ENCODE results near the gene RNF115.
"Not testable (repeated sequence)": the region's sequence is repeated elsewhere in the genome, so short reads cannot be mapped to it uniquely, and the experiment has no call there.

RNF115 gene

GRCh38 chr1:145777357-145778145, 46.3 kb downstream of the RNF115 start:
- DNase-seq (ENCODE audit: low read depth in 2 of 2): no peak

- no peak for DNase-seq (ENCODE audit: low read depth in 2 of 2)
Measured at GRCh38 chr1:145773423-145773822, 50.5 kb downstream of the RNF115 start.

GRCh38 chr1:145771056-145771455, 52.8 kb downstream of the RNF115 start:
- no peak for DNase-seq (ENCODE audit: low read depth in 2 of 2)

- DNase-seq (ENCODE audit: low read depth in 2 of 2): not testable (repeated sequence)
Measured at GRCh38 chr1:145768004-145768403, 55.9 kb downstream of the RNF115 start.

- not testable (repeated sequence) for DNase-seq (ENCODE audit: low read depth in 2 of 2)
Measured at GRCh38 chr1:145766926-145767325, 57.0 kb downstream of the RNF115 start.

GRCh38 chr1:145765585-145766360, 58.1 kb downstream of the RNF115 start:
- not testable (repeated sequence) for DNase-seq (ENCODE audit: low read depth in 2 of 2)

- not testable (repeated sequence) for DNase-seq (ENCODE audit: low read depth in 2 of 2)
Measured at GRCh38 chr1:145765127-145765526, 58.8 kb downstream of the RNF115 start.

GRCh38 chr1:145764231-145764940, 59.5 kb downstream of the RNF115 start:
- not testable (repeated sequence) for DNase-seq (ENCODE audit: low read depth in 2 of 2)

GRCh38 chr1:145762001-145762400, 61.9 kb downstream of the RNF115 start:
- not testable (repeated sequence) for DNase-seq (ENCODE audit: low read depth in 2 of 2)

- DNase-seq (ENCODE audit: low read depth in 2 of 2): not testable (repeated sequence)
Measured at GRCh38 chr1:145761498-145761897, 62.4 kb downstream of the RNF115 start.

- DNase-seq (ENCODE audit: low read depth in 2 of 2): not testable (repeated sequence)
Measured at GRCh38 chr1:145760395-145760949, 63.4 kb downstream of the RNF115 start.

GRCh38 chr1:145759721-145760120, 64.2 kb downstream of the RNF115 start:
- DNase-seq (ENCODE audit: low read depth in 2 of 2): no peak

GRCh38 chr1:145758575-145758974, 65.3 kb downstream of the RNF115 start:
- DNase-seq (ENCODE audit: low read depth in 2 of 2): no peak

GRCh38 chr1:145758116-145758515, 65.8 kb downstream of the RNF115 start:
- DNase-seq (ENCODE audit: low read depth in 2 of 2): no peak

- DNase-seq (ENCODE audit: low read depth in 2 of 2): no peak
Measured at GRCh38 chr1:145757420-145757819, 66.5 kb downstream of the RNF115 start.

GRCh38 chr1:145751491-145752037, 72.3 kb downstream of the RNF115 start:
- DNase-seq (ENCODE audit: low read depth in 2 of 2): no peak

- DNase-seq (ENCODE audit: low read depth in 2 of 2): no peak
Measured at GRCh38 chr1:145750426-145750825, 73.5 kb downstream of the RNF115 start.

GRCh38 chr1:145747398-145748247, 76.3 kb downstream of the RNF115 start:
- DNase-seq (ENCODE audit: low read depth in 2 of 2): no peak

- DNase-seq (ENCODE audit: low read depth in 2 of 2): no peak
Measured at GRCh38 chr1:145740269-145740668, 83.6 kb downstream of the RNF115 start.

- DNase-seq (ENCODE audit: low read depth in 2 of 2): no peak
Measured at GRCh38 chr1:145736191-145736590, 87.7 kb downstream of the RNF115 start.

- no peak for DNase-seq (ENCODE audit: low read depth in 2 of 2)
Measured at GRCh38 chr1:145730900-145731299, 93.0 kb downstream of the RNF115 start.
